Stimulated activated CD4-positive, alpha-beta T cell treated with anti-CD3 and anti-CD28 coated beads, Interleukin-1b, Interleukin-23, amount 100 ng/mL, for 4 hours (primary cell): ENCODE measurements around the gene TXNRD1.
A peak's percentile ranks its signal among the peaks of the same experiment; 100 is the strongest.
"Not testable (repeated sequence)": the region's sequence is repeated elsewhere in the genome, so short reads cannot be mapped to it uniquely, and the experiment has no call there.

Experiments
- DNase-seq, 2 donors: peaks; one replicate each; pipeline ENCODE4 v3.0.0-alpha.2; 2020; ENCODE audit warnings: low read depth in 2 of 2

TXNRD1 gene

GRCh38 chr12:104190641-104191176 lies 24.9 kb upstream of the TXNRD1 start:
- no peak for DNase-seq

GRCh38 chr12:104197264-104197663 lies 18.3 kb upstream of the TXNRD1 start:
- DNase-seq = no peak

GRCh38 chr12:104199964-104200363 lies 15.6 kb upstream of the TXNRD1 start:
- no peak for DNase-seq

GRCh38 chr12:104201238-104202001 lies 14.2 kb upstream of the TXNRD1 start:
- peak in 1 of 2 donors; percentile 45 for DNase-seq

GRCh38 chr12:104204690-104205480 lies 10.7 kb upstream of the TXNRD1 start:
- no peak for DNase-seq

GRCh38 chr12:104207416-104208205 lies 8.0 kb upstream of the TXNRD1 start:
- no peak for DNase-seq

GRCh38 chr12:104212516-104212915 lies 3.1 kb upstream of the TXNRD1 start:
- no peak for DNase-seq

GRCh38 chr12:104213952-104214351 lies 1.6 kb upstream of the TXNRD1 start:
- DNase-seq = no peak

GRCh38 chr12:104216521-104216924 lies 944 bp downstream of the TXNRD1 start:
- no peak for DNase-seq

- not testable (repeated sequence) for DNase-seq
These were observed 2.9 kb downstream of the TXNRD1 start for GRCh38 chr12:104218506-104218905.

GRCh38 chr12:104218935-104219334 lies 3.4 kb downstream of the TXNRD1 start:
- no peak for DNase-seq

- DNase-seq = no peak
These were observed 3.8 kb downstream of the TXNRD1 start for GRCh38 chr12:104219361-104219892.

- peak; percentile 25 to 45 for DNase-seq
These were observed 4.4 kb downstream of the TXNRD1 start for GRCh38 chr12:104219908-104220404.

- DNase-seq = peak in 1 of 2 donors; percentile 7
These were observed 5.4 kb downstream of the TXNRD1 start for GRCh38 chr12:104220931-104221330.

GRCh38 chr12:104222976-104223375 lies 7.4 kb downstream of the TXNRD1 start:
- no peak for DNase-seq

GRCh38 chr12:104223712-104224111 lies 8.1 kb downstream of the TXNRD1 start:
- no peak for DNase-seq

GRCh38 chr12:104226672-104227071 lies 11.1 kb downstream of the TXNRD1 start:
- no peak for DNase-seq

GRCh38 chr12:104230304-104231095 lies 14.9 kb downstream of the TXNRD1 start:
- no peak for DNase-seq

- no peak for DNase-seq
These were observed 17.2 kb downstream of the TXNRD1 start for GRCh38 chr12:104232609-104233280.

GRCh38 chr12:104234926-104235499 lies 19.4 kb downstream of the TXNRD1 start:
- DNase-seq = no peak
